ENCODE data around the gene PAQR5. TPM values are rescaled to one million over a fixed set of nuclear protein-coding genes. Genes with fewer than 3 reads are reported as not detected.

The PAQR5 gene
- total RNA-seq, 2 experiments from 2014 or later = 0.14 TPM; not detected in 1

GRCh38 chr15:69369631-69370030 lies 70.9 kb downstream of the PAQR5 start:
- Mint-ChIP-seq H3K36me3 (ENCODE audit: low read depth) (no peaks in the 10 kb centered on the region), H3K27me3 (peaks cover 9% of the 10 kb centered on the region), H3K4me1 (ENCODE audit: low read depth) (no peaks in the 10 kb centered on the region), H3K27ac (no peak overlapping the region), H3K9me3 (peaks cover 4% of the 10 kb centered on the region), H3K4me3 (no peak overlapping the region)
- ChIA-PET POLR2A (no interaction called here), CTCF (interaction anchor here (0.7 to 1.0 kb wide), 2 partner anchors 25 to 34 kb away, joined by 3 to 4 read pairs; no protein-coding TSS in a partner anchor)
- TF ChIP-seq, protein P1, sequence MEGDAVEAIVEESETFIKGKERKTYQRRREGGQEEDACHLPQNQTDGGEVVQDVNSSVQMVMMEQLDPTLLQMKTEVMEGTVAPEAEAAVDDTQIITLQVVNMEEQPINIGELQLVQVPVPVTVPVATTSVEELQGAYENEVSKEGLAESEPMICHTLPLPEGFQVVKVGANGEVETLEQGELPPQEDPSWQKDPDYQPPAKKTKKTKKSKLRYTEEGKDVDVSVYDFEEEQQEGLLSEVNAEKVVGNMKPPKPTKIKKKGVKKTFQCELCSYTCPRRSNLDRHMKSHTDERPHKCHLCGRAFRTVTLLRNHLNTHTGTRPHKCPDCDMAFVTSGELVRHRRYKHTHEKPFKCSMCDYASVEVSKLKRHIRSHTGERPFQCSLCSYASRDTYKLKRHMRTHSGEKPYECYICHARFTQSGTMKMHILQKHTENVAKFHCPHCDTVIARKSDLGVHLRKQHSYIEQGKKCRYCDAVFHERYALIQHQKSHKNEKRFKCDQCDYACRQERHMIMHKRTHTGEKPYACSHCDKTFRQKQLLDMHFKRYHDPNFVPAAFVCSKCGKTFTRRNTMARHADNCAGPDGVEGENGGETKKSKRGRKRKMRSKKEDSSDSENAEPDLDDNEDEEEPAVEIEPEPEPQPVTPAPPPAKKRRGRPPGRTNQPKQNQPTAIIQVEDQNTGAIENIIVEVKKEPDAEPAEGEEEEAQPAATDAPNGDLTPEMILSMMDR (IDR thresholded peaks at IDR 0.05) = no peak
- DNase-seq (no peak), ATAC-seq (no peak)
- intact Hi-C loops (cut with micrococcal nuclease) = no loop called here

DNA sequence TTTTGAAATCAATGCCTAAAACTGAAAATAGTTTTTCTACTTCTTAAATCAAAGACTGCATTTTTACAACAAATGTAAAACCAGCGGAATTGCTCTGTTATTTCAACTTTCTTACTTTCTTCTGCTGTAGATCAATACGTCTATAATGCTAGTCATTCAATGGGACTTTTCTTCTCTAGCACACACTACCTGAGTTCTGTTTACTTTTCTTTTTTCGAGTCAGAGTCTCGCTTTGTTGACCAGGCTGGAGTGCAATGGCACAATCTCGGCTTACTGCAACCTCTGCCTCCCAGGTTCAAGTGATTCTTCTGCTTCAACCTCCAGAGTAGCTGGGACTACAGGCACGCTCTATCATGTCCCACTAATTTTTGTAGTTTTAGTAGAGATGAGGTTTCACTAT lies 74.7 kb downstream of the PAQR5 start:
- no peak overlapping the region for H3K4me3 Mint-ChIP-seq
- intact Hi-C loops (cut with micrococcal nuclease) = no loop called here
- ATAC-seq (no peak), DNase-seq (no peak)
- H3K36me3 Mint-ChIP-seq (ENCODE audit: low read depth) = no peaks in the 10 kb centered on the region
- peaks cover 4% of the 10 kb centered on the region for H3K9me3 Mint-ChIP-seq
- no peaks in the 10 kb centered on the region for H3K4me1 Mint-ChIP-seq (ENCODE audit: low read depth)
- ChIA-PET CTCF (no interaction called here), POLR2A (no interaction called here)
- no peak overlapping the region for H3K27ac Mint-ChIP-seq
- TF ChIP-seq, protein P1 (IDR thresholded peaks at IDR 0.05) = no peak
- H3K27me3 Mint-ChIP-seq = peaks cover 12% of the 10 kb centered on the region

DNA sequence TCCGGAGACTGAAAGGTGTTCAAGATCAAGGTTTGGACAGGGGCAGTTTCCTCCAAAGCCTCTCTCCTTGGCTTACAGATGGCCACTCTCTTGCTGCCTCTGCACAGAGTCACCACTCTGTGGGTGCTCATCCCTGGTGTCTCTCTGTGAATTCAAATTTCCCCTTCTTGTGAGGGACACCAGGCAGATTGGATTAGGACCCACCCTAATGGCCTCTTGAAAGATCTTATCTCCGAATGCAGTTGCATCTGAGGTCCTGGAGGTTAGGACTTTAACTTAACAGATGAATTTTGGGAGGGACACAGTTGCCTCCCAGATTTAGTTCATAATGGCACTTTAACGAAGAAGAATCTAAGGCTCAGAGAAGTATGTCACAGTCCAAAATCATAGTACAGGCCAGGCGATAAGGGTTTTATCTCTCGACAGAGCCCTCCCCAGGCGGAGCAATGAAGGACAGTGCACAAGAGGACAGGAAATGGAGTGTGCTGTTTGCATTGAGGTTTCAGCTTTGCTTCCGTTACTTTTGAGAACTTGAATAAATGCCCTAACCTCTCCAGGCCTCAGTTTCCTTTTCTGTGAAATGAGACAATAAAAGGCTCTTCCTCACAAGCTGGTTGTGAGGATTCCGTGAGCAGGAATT lies 76.6 kb downstream of the PAQR5 start:
- Mint-ChIP-seq H3K27me3 (peaks cover 10% of the 10 kb centered on the region), H3K36me3 (ENCODE audit: low read depth) (no peaks in the 10 kb centered on the region), H3K27ac (no peak overlapping the region), H3K4me1 (ENCODE audit: low read depth) (no peaks in the 10 kb centered on the region), H3K4me3 (no peak overlapping the region), H3K9me3 (peaks cover 4% of the 10 kb centered on the region)
- DNase-seq = no peak
- intact Hi-C loops (cut with micrococcal nuclease) = no loop called here
- POLR2A ChIA-PET = interaction anchor here (0.6 kb wide), 1 partner anchor 15 kb away, joined by 3 read pairs; no protein-coding TSS in a partner anchor
- TF ChIP-seq, protein P1 (IDR thresholded peaks at IDR 0.05) = no peak
- CTCF ChIA-PET = interaction anchor here (1.1 kb wide), 1 partner anchor 17 kb away, joined by 3 read pairs; no protein-coding TSS in a partner anchor
- no peak for ATAC-seq

DNA sequence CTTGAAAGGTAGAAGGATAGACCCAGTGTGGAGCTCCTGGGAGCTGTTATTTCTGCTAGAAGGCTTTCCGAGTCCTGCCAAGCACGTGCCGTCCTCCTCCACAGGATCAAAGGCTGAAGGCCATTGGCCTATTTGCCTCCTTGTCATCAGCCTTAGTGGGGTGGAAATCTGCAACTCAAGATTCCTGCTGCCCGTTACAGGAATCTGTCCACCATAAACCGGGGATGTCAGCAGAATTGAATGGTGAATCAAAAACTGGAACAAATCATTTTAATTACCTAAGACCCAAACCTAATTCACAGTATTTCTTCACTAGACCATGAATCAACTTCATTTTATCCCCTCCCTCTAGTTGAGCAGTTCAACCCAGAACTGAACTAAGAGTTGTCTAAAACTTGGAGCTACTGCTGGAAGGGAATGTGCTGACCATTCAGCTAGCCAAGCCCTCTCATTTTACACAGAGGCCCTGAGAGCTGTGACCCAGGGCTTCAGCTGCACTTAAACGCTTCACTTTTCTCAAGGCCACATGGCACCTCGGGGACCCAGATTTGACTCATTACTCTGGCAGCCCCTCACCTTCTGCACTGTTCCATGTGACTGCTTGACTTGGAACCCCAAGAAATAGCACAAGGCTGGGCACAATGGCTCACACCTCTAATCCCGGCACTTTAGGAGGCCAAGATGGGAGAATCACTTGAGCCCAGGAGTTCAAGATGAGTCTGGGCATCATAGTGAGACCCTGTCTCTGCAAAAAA lies 78.7 kb downstream of the PAQR5 start:
- no peaks in the 10 kb centered on the region for H3K36me3 Mint-ChIP-seq (ENCODE audit: low read depth)
- no peaks in the 10 kb centered on the region for H3K4me1 Mint-ChIP-seq (ENCODE audit: low read depth)
- TF ChIP-seq, protein P1 (IDR thresholded peaks at IDR 0.05) = no peak
- no peak overlapping the region for H3K27ac Mint-ChIP-seq
- POLR2A ChIA-PET = no interaction called here
- H3K9me3 Mint-ChIP-seq = peaks cover 4% of the 10 kb centered on the region
- ATAC-seq (no peak), DNase-seq (no peak)
- CTCF ChIA-PET = interaction anchor here (1.2 kb wide), 1 partner anchor 128 kb away, joined by 4 read pairs; no protein-coding TSS in a partner anchor
- intact Hi-C loops (cut with micrococcal nuclease) = no loop called here
- no peak overlapping the region for H3K4me3 Mint-ChIP-seq
- peaks cover 8% of the 10 kb centered on the region for H3K27me3 Mint-ChIP-seq

GRCh38 chr15:69380100-69380725 lies 81.5 kb downstream of the PAQR5 start:
- intact Hi-C loops (cut with micrococcal nuclease) = no loop called here
- POLR2A ChIA-PET = no interaction called here
- Mint-ChIP-seq H3K9me3 (no peaks in the 10 kb centered on the region), H3K36me3 (ENCODE audit: low read depth) (no peaks in the 10 kb centered on the region), H3K27ac (no peak overlapping the region), H3K4me3 (no peak overlapping the region), H3K27me3 (peaks cover 2% of the 10 kb centered on the region), H3K4me1 (ENCODE audit: low read depth) (no peaks in the 10 kb centered on the region)
- ATAC-seq = no peak
- TF ChIP-seq, protein P1 (IDR thresholded peaks at IDR 0.05) = no peak
- CTCF ChIA-PET = no interaction called here
- DNase-seq = no peak

All from activated CD8-positive, alpha-beta T cell treated with anti-CD3 and anti-CD28 coated beads for 36 hours (primary cell).